Muscle layer of duodenum (tissue), 2 donors: ENCODE results near the gene SMARCAL1.

Experiments used
- H3K27ac ChIP-seq: one replicate; pipeline ENCODE4 v1.7.0; 2013; ENCODE audit warnings: mild to moderate bottlenecking, low read length
- H3K27me3 ChIP-seq: one replicate; pipeline ENCODE4 v1.7.0; 2013; ENCODE audit warnings: low read depth, mild to moderate bottlenecking, control low read depth, low read length
- H3K36me3 ChIP-seq, 2 donors: one replicate each; pipeline ENCODE4 v1.7.0; 2013; ENCODE audit warnings: low read length in 2 of 2, control low read depth in 1 of 2, mild to moderate bottlenecking in 1 of 2; ENCODE audit not compliant: insufficient read depth in 2 of 2, control insufficient read depth in 1 of 2
- H3K4me1 ChIP-seq, 2 donors: one replicate each; pipeline ENCODE4 v1.7.0; 2013; ENCODE audit warnings: low read length in 2 of 2, mild to moderate bottlenecking in 2 of 2, control low read depth in 1 of 2, moderate library complexity in 1 of 2; ENCODE audit not compliant: insufficient read depth in 2 of 2, control insufficient read depth in 1 of 2
- H3K4me3 ChIP-seq, 2 donors: one replicate each; pipeline ENCODE4 v1.7.0; 2013; ENCODE audit warnings: low read length in 2 of 2, low read depth in 1 of 2, mild to moderate bottlenecking in 1 of 2
- H3K9me3 ChIP-seq, 2 donors: one replicate each; pipeline ENCODE4 v1.7.0; 2013; ENCODE audit warnings: low read length in 2 of 2, control low read depth in 1 of 2, mild to moderate bottlenecking in 1 of 2; ENCODE audit not compliant: control insufficient read depth in 1 of 2
- donor health status: healthy.

SMARCAL1 gene

DNA sequence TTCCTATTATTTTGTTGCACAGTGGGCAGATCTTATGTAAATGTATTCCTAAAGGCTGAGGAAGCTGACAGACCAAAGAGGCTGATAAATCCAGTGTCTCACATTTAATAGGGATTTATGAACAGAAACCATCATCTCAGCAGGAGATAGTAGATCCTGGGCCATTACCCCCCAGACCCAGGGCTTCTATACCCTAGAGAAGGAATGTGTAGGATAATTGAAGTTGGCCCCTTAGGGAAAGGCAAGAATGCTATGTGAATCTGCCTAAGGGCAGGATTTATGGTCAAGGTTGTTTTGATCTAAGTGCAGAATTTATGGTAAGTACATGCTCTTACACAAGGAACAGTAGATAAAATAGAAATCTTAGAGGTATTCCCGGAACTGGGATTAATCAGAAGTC lies 115.3 kb downstream of the SMARCAL1 start:
- Histone ChIP-seq H3K27ac (no peak overlapping the region), H3K36me3 (no peaks in the 10 kb centered on the region), H3K4me1 (no peaks in the 10 kb centered on the region), H3K9me3 (no peaks in the 10 kb centered on the region), H3K27me3 (no peaks in the 10 kb centered on the region), H3K4me3 (no peak overlapping the region)

GRCh38 chr2:216532562-216532961 lies 120.3 kb downstream of the SMARCAL1 start:
- Histone ChIP-seq H3K36me3 (no peaks in the 10 kb centered on the region), H3K4me3 (no peak overlapping the region), H3K27ac (no peak overlapping the region), H3K27me3 (no peaks in the 10 kb centered on the region), H3K4me1 (peaks cover 8 to 19% of the 10 kb centered on the region in 2 donors), H3K9me3 (no peaks in the 10 kb centered on the region)
